ENCODE measurements around the gene PPP2R2B. TPM values are rescaled to one million over a fixed set of nuclear protein-coding genes. Genes with fewer than 3 reads are reported as not detected.

The PPP2R2B gene
- total RNA-seq, 1 donor from 2014 or later = not detected

DNA sequence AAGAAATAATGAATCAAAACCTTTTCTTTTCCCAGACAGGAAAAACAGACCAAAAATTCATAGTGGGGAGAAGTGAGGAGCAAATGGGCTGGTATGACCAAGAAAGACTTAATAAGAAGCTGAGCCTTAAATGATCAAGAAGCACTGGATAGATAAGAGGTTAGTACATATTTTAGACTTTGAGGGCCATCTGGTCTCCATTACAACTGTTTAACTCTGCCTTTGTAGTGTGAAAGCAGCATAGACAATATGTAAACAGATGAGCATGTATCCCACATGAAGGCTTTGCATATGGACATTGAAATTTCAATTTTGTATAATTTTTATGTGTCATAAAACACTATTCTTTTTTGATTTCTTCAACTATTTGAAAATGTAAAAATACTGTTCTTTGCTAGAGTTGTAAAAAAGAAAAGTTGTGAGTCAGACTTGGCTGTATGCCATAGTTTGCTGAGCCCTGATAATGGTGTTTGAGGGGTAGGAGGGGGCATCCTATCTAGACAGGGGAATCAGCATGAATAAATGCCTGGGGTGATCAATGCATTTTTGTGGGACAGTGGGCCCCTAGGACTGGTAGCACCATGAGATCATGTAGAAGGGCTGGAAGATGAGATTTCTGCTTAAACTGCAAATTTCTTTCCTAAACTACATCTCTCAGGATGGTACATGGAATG is 270.8 kb downstream of the PPP2R2B start:
- intact Hi-C loops (cut with micrococcal nuclease) = no loop called here
- DNase-seq = no peak
- Mint-ChIP-seq H3K27ac (no peak overlapping the region), H3K9me3 (no peaks in the 10 kb centered on the region), H3K36me3 (ENCODE audit: low read depth) (no peaks in the 10 kb centered on the region), H3K4me1 (no peaks in the 10 kb centered on the region), H3K4me3 (no peak overlapping the region), H3K27me3 (no peaks in the 10 kb centered on the region)

DNA sequence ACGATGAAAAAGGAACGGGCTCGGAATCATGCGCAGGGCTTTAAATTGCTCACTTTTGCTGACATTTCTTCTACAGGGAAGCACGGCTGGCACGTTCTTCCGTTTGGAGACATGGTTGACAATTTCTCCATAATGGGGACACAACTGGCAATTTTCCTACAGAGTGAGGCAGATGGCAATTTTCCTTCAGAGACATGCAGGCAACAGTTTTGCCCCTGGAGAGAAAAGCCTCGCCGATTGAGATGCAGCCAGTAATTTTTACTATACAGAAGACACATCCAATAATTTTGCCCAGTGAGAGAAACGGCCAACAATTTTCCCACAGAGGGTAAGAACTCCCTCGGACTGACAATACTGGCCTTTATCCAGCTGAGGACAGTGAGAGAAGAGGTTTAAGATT is 271.7 kb downstream of the PPP2R2B start:
- H3K27me3 Mint-ChIP-seq = no peaks in the 10 kb centered on the region
- no peaks in the 10 kb centered on the region for H3K9me3 Mint-ChIP-seq
- H3K27ac Mint-ChIP-seq = no peak overlapping the region
- H3K36me3 Mint-ChIP-seq (ENCODE audit: low read depth) = no peaks in the 10 kb centered on the region
- H3K4me3 Mint-ChIP-seq = no peak overlapping the region
- no peak for DNase-seq
- H3K4me1 Mint-ChIP-seq = no peaks in the 10 kb centered on the region
- intact Hi-C loops (cut with micrococcal nuclease) = no loop called here

DNA sequence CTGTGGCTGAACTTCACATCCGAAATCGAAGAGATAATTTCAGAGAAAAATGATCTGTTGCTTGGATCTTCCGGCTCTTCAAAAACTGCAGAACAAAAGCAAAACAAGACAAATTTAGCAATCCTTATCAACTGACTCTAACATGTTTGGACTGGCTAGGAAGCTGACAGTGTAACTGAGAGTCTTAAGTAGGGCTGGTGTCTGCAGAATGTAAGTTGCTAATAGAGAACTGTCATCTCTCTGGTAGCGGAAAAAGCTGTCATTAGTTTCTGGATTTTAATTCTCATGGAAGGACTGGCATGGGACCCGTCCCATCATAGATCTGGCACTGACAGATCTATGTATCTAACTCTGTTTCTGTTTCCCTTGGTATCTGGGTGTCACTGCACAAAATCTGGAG is 278.2 kb downstream of the PPP2R2B start:
- DNase-seq = no peak
- intact Hi-C loops (cut with micrococcal nuclease) = no loop called here
- no peaks in the 10 kb centered on the region for H3K4me1 Mint-ChIP-seq
- no peaks in the 10 kb centered on the region for H3K9me3 Mint-ChIP-seq
- H3K36me3 Mint-ChIP-seq (ENCODE audit: low read depth) = no peaks in the 10 kb centered on the region
- no peaks in the 10 kb centered on the region for H3K27me3 Mint-ChIP-seq
- no peak overlapping the region for H3K27ac Mint-ChIP-seq
- no peak overlapping the region for H3K4me3 Mint-ChIP-seq

DNA sequence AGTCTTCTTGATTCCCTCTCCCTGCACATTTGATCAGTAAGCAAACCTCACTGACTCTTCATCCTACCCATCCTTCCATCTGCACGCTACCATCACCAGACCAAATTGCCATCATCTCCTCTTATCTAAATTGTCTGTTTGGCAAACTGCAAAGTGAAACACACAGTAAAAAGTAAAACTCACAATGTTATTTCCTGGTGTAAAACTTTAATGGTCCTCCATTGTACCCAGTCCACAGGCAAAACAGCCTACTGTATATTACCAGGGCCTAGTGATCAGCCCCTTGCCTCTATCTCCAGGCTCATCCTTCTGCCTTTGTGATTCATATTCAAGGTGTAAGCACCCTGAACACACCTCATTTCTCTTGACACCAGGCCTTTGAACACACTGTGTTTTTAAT is 279.3 kb downstream of the PPP2R2B start:
- intact Hi-C loops (cut with micrococcal nuclease) = no loop called here
- no peaks in the 10 kb centered on the region for H3K9me3 Mint-ChIP-seq
- H3K27ac Mint-ChIP-seq = no peak overlapping the region
- H3K27me3 Mint-ChIP-seq = no peaks in the 10 kb centered on the region
- DNase-seq = no peak
- H3K36me3 Mint-ChIP-seq (ENCODE audit: low read depth) = no peaks in the 10 kb centered on the region
- no peaks in the 10 kb centered on the region for H3K4me1 Mint-ChIP-seq
- no peak overlapping the region for H3K4me3 Mint-ChIP-seq

DNA sequence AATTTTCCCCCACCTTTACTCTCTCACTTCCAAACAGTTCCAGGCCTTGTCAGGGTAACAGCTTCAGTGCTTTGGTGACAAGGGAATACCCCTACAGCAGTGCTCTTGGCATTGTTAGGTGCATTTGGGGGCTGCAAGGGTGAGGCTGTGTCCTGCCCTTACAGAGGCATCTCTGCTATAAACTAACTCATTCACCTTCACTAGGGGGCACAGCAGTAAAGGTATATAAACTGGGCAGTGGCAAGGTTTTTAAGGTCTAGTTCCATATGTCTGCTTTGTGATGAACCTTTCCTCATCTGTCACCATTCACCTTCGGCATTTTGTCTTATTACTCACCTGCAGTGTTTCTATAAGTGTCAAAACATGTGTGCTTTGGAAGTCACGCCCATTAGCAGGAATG is 283.5 kb downstream of the PPP2R2B start:
- DNase-seq = no peak
- H3K4me3 Mint-ChIP-seq = no peak overlapping the region
- H3K4me1 Mint-ChIP-seq = no peaks in the 10 kb centered on the region
- no peaks in the 10 kb centered on the region for H3K27me3 Mint-ChIP-seq
- H3K9me3 Mint-ChIP-seq = no peaks in the 10 kb centered on the region
- H3K27ac Mint-ChIP-seq = no peak overlapping the region
- intact Hi-C loops (cut with micrococcal nuclease) = no loop called here
- H3K36me3 Mint-ChIP-seq (ENCODE audit: low read depth) = no peaks in the 10 kb centered on the region

DNA sequence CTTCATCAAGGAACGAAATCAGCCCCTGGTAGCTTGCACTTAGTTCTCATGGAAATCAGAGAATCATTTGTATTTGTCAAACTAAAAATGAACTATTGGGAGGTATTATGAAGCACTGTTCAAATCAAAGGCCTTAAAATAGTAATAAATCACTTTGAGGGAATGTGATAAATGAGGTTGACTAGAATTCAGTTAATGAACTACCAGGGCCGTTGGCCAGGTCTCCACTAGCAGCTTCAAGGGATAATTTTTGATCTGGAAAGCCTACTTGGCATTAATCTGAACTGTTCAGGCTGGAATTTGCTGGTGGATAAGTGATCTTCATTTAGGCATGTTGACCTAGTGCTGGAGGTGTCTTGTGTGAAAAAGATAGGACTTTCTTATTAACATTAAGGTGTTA is 286.2 kb downstream of the PPP2R2B start:
- no peak overlapping the region for H3K27ac Mint-ChIP-seq
- DNase-seq = no peak
- H3K4me1 Mint-ChIP-seq = no peaks in the 10 kb centered on the region
- H3K4me3 Mint-ChIP-seq = no peak overlapping the region
- intact Hi-C loops (cut with micrococcal nuclease) = no loop called here
- H3K27me3 Mint-ChIP-seq = peaks cover 2% of the 10 kb centered on the region
- H3K9me3 Mint-ChIP-seq = no peaks in the 10 kb centered on the region
- no peaks in the 10 kb centered on the region for H3K36me3 Mint-ChIP-seq (ENCODE audit: low read depth)

DNA sequence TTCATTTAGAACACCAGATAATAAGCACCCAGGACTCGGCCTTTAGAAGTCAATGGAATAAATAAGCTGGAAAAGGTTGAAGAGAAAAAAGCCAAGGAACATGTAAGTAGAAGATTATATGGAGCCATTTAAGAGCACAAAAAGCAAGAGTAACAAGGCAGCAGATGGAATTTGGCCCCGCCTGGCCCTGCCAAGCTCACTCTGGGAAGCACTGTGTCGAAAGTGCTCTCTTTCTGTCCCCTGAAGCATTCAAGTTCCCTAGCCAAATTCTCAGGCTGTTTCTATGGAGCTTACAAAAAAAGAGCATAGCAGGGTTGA is 289.6 kb downstream of the PPP2R2B start:
- no peak for DNase-seq
- H3K4me1 Mint-ChIP-seq = no peaks in the 10 kb centered on the region
- no peaks in the 10 kb centered on the region for H3K9me3 Mint-ChIP-seq
- no peak overlapping the region for H3K27ac Mint-ChIP-seq
- no peak overlapping the region for H3K4me3 Mint-ChIP-seq
- H3K36me3 Mint-ChIP-seq (ENCODE audit: low read depth) = no peaks in the 10 kb centered on the region
- intact Hi-C loops (cut with micrococcal nuclease) = no loop called here
- H3K27me3 Mint-ChIP-seq = peaks cover 2% of the 10 kb centered on the region

DNA sequence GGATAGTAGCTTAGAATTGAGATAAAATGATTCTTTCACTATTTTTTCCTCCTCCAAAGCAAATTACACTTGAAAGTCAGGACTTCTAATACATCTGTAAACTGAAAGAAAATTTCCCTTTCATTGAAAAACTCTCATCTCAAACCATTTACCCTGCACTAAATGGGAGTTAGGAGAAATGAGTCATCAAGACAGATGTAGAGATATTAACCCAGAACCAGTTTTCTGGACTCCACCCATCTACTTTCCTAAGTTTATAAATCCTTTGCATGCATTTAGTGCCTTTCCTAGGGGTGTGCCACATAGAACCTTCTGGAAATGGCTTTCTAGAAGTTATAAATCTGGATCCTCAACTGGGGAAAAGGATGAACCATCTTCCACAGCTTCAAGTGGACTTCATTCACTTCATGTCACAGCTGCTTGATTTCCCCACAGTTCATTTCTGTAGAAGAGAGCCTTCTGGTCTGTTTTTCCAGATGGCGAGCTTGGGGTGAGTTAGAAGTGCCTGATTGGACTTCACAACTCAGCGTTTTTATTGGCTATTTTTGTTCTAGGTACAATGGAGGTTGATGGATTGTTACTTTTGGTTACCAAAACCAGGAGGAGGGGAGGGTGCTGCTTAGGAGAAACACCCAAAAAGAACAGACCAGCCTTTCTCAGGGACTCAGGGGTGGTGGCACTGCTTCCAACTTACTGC is 290.1 kb downstream of the PPP2R2B start:
- Mint-ChIP-seq H3K36me3 (ENCODE audit: low read depth) (no peaks in the 10 kb centered on the region), H3K9me3 (no peaks in the 10 kb centered on the region), H3K27ac (no peak overlapping the region), H3K4me1 (no peaks in the 10 kb centered on the region), H3K4me3 (no peak overlapping the region), H3K27me3 (peaks cover 2% of the 10 kb centered on the region)
- intact Hi-C loops (cut with micrococcal nuclease) = no loop called here
- no peak for DNase-seq

DNA sequence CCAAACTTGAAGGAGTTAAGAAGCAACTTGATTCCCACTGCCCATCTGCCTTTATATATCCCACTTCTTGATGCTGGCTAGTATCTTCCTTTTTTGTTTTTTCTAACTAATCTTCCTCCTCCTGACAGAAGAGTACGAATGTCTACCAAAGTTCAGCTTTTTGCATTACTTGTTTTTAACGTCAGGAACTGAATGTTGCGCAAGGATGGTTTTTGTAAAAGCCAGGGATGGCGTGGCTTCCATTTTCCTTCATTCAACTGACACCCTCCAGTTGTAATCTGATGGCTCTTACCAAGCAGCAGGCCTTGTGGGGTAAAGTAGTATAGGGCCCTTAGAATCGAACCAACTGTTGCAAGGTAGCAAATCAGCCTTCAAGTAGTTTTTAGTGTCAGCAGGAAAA is 291.8 kb downstream of the PPP2R2B start:
- intact Hi-C loops (cut with micrococcal nuclease) = no loop called here
- Mint-ChIP-seq H3K4me3 (no peak overlapping the region), H3K36me3 (ENCODE audit: low read depth) (no peaks in the 10 kb centered on the region), H3K4me1 (no peaks in the 10 kb centered on the region), H3K9me3 (no peaks in the 10 kb centered on the region), H3K27ac (no peak overlapping the region), H3K27me3 (peaks cover 2% of the 10 kb centered on the region)
- no peak for DNase-seq

DNA sequence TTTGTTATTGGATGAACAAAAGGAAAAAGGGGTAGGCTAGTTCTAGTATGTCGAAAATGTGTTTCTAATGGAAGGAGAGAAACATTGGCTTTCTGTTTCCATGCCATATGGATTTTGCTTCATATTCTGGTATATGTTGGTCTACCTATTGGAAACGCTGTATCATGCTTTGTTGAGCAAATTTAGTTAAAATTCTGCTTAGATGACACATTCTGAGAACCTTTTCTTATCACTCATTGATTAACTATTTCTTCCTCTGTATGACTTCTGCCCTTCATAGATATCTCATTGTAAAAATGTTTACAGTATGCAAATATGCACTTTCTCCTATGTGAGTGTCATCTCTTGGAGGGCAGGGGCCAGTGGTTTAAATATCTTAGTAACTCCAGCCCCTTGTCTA is 293.8 kb downstream of the PPP2R2B start:
- intact Hi-C loops (cut with micrococcal nuclease) = no loop called here

DNA sequence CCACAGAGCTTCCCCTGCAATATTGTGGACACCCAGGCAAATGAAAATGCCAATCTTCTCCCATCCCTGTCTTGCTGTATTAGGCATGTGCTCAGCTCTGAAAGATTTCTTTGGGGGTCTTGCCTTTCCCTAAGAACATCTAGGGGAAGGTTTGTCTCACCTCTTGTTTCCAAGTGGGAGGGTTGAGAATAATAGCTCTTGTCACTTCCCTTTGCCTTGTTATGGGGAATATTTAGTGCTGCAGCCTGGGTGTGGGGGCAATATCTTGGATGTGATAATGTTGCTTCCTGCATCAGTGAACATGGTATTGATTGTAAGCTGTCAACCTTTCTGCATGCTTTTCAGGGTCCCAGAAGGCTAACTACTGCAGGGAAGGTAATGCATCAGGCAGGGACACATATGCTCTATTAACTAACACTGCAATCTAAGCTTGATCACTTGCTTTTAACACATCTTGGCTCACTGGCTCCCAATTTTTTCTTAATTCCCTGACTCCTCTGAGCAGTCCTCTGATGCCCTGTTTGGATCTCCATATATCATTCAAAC is 296.4 kb downstream of the PPP2R2B start:
- Mint-ChIP-seq H3K36me3 (ENCODE audit: low read depth) (no peaks in the 10 kb centered on the region), H3K4me3 (no peak overlapping the region), H3K27ac (no peak overlapping the region), H3K4me1 (no peaks in the 10 kb centered on the region), H3K27me3 (peaks cover 1% of the 10 kb centered on the region), H3K9me3 (no peaks in the 10 kb centered on the region)
- intact Hi-C loops (cut with micrococcal nuclease) = no loop called here
- no peak for DNase-seq

More for the DNA sequence above, 293.8 kb downstream of the PPP2R2B start:
- H3K9me3 Mint-ChIP-seq = no peaks in the 10 kb centered on the region
- no peaks in the 10 kb centered on the region for H3K36me3 Mint-ChIP-seq (ENCODE audit: low read depth)
- no peak for DNase-seq
- peaks cover 2% of the 10 kb centered on the region for H3K27me3 Mint-ChIP-seq
- H3K4me1 Mint-ChIP-seq = no peaks in the 10 kb centered on the region
- H3K4me3 Mint-ChIP-seq = no peak overlapping the region
- H3K27ac Mint-ChIP-seq = no peak overlapping the region

DNA sequence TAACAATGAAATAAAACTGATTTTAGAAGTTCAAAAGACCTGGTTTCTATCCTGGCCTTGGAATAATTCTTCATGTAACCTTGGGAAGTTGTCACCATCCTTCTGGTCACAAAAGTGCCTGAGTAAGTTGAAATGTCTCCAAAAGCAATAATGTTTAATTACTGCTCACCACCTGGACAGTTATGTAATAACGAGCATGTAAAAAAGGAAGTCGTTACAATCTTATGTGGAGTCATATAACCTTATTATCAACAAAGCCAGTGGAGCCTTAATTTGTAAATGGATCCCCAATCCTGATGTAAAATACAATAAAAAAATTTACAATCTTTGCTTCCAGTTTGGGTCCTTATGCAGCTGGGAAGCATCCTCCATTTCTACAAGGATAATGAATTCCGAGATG is 298.3 kb downstream of the PPP2R2B start:
- Mint-ChIP-seq H3K27ac (no peak overlapping the region), H3K27me3 (peaks cover 1% of the 10 kb centered on the region), H3K4me1 (no peaks in the 10 kb centered on the region), H3K36me3 (ENCODE audit: low read depth) (no peaks in the 10 kb centered on the region), H3K9me3 (no peaks in the 10 kb centered on the region), H3K4me3 (no peak overlapping the region)
- intact Hi-C loops (cut with micrococcal nuclease) = no loop called here
- no peak for DNase-seq

DNA sequence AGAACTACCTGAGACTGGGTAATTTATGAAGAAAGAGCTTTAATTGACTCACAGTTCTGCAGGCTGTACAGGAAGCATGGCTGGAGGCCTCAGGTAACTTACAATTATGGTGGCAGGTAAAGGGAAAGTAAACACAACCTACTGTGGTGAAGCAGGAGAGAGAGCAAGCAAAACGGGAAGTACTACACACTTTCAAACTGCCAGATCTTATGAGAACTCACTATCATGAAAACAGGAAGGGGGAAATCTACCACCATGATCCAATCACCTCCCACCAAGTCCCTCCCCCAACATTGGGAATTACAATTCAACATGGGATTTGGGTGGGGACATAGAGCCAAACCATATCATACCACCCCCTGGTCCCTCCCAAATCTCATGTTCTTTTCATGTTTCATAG is 303.8 kb downstream of the PPP2R2B start:
- Mint-ChIP-seq H3K4me1 (no peaks in the 10 kb centered on the region), H3K4me3 (no peak overlapping the region), H3K27me3 (peaks cover 5% of the 10 kb centered on the region), H3K9me3 (peaks cover 5% of the 10 kb centered on the region), H3K27ac (no peak overlapping the region), H3K36me3 (ENCODE audit: low read depth) (no peaks in the 10 kb centered on the region)
- no peak for DNase-seq
- intact Hi-C loops (cut with micrococcal nuclease) = no loop called here

DNA sequence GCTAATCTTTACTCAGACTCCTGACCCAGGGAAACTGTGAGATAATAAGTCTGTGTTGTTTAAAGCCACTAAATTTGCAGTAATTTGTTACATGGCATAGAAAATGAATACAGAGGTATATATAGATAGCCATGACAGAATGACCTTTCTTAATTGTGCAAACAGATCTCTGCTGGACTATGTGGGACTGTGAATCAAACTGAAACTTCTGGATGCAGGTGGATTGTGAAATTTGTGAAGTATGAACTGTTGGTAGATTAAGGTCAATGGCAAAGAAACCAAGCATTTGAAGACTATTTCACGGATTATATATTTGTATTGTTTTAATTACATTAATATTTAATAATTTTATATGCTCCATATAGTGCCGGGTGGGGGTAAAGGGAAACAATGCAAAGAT is 310.4 kb downstream of the PPP2R2B start:
- Mint-ChIP-seq H3K36me3 (ENCODE audit: low read depth) (no peaks in the 10 kb centered on the region), H3K27me3 (peaks cover 7% of the 10 kb centered on the region), H3K4me1 (peaks cover 2% of the 10 kb centered on the region), H3K4me3 (no peak overlapping the region), H3K9me3 (no peaks in the 10 kb centered on the region), H3K27ac (no peak overlapping the region)
- intact Hi-C loops (cut with micrococcal nuclease) = no loop called here
- DNase-seq = no peak
